T-helper 2 cell treated with Interferon-gamma antibody and Interleukin-4, amounts not matched to agents 5 μg/mL and 100 μg/mL, for 36 hours (primary cell): ENCODE measurements around the gene MESP1.
A peak's percentile ranks its signal among the peaks of the same experiment; 100 is the strongest.
"Not testable (repeated sequence)": the region's sequence is repeated elsewhere in the genome, so short reads cannot be mapped to it uniquely, and the experiment has no call there.

Experiments
- DNase-seq: peaks from one replicate; pipeline ENCODE4 v3.0.0; 2021; ENCODE audit warnings: low spot score
- H3K27ac Mint-ChIP-seq: one replicate; pipeline ENCODE4 v1.8.0; 2021; ENCODE audit warnings: mild to moderate bottlenecking, mixed read lengths
- H3K27me3 Mint-ChIP-seq: one replicate; pipeline ENCODE4 v1.8.0; 2021; ENCODE audit warnings: low read depth, mixed read lengths
- H3K36me3 Mint-ChIP-seq: one replicate; pipeline ENCODE4 v1.8.0; 2021; ENCODE audit warnings: low read depth, mixed read lengths
- H3K4me1 Mint-ChIP-seq: one replicate; pipeline ENCODE4 v1.8.0; 2021; ENCODE audit warnings: low read depth, mixed read lengths
- H3K4me3 Mint-ChIP-seq: one replicate; pipeline ENCODE4 v1.8.0; 2022; ENCODE audit warnings: mild to moderate bottlenecking, moderate library complexity, mixed read lengths
- H3K9me3 Mint-ChIP-seq: one replicate; pipeline ENCODE4 v1.8.0; 2021; ENCODE audit warnings: mixed read lengths

Gene MESP1

DNA sequence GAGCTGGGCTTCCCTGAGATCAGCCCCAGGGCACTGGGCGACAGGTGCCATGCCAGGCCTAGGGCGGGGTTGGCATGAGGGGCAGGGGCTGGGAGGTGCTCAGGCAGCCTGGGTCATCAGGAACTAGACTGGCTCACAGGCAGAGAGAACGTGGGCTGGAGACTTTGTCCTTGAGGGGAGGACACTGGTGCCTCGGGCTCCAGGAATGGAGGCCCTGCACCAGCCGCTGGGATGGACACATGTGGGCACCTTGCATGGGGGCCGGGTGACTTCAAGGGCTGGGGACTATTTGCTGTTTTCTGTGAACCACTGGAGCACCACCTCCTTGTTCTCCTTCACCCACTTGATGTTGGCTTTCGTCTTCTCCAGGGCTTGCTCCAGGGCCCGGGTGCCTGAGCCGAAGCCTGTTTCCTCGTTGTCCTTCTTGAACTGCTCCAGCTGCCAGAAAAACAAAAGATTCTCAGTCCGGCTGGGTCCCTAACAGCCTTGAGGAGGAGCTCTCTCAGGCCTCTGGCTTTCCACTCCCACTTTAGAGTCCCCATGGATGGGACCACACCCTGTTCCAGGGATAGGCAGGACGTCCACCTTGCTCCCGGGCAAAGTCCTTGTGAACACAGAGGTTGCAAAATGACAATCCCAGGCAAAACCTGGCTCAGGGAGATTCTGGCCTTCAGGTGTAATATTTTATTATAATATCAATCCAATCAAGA, 34.2 kb upstream of the MESP1 start:
- Mint-ChIP-seq H3K27ac (no peak overlapping the region), H3K9me3 (peaks cover 8% of the 10 kb centered on the region), H3K4me1 (peaks cover 11% of the 10 kb centered on the region), H3K4me3 (no peak overlapping the region), H3K36me3 (peaks cover 4% of the 10 kb centered on the region), H3K27me3 (no peaks in the 10 kb centered on the region)
- DNase-seq = no peak

GRCh38 chr15:89784686-89784960, 33.6 kb upstream of the MESP1 start:
- Mint-ChIP-seq H3K4me1 (peaks cover 11% of the 10 kb centered on the region), H3K27me3 (no peaks in the 10 kb centered on the region), H3K27ac (no peak overlapping the region), H3K36me3 (peaks cover 4% of the 10 kb centered on the region), H3K9me3 (peaks cover 8% of the 10 kb centered on the region), H3K4me3 (no peak overlapping the region)
- DNase-seq = no peak

- Mint-ChIP-seq H3K27ac (no peak overlapping the region), H3K4me1 (peaks cover 11% of the 10 kb centered on the region), H3K36me3 (peaks cover 4% of the 10 kb centered on the region), H3K27me3 (no peaks in the 10 kb centered on the region), H3K9me3 (peaks cover 8% of the 10 kb centered on the region), H3K4me3 (no peak overlapping the region)
- DNase-seq = no peak
Observed at GRCh38 chr15:89783861-89784685, 33.0 kb upstream of the MESP1 start.

GRCh38 chr15:89783111-89783860, 32.2 kb upstream of the MESP1 start:
- no peak for DNase-seq
- no peak overlapping the region for H3K27ac Mint-ChIP-seq
- no peak overlapping the region for H3K4me3 Mint-ChIP-seq
- peaks cover 4% of the 10 kb centered on the region for H3K36me3 Mint-ChIP-seq
- peaks cover 11% of the 10 kb centered on the region for H3K4me1 Mint-ChIP-seq
- H3K27me3 Mint-ChIP-seq = peaks cover under 1% of the 10 kb centered on the region
- H3K9me3 Mint-ChIP-seq = peaks cover 7% of the 10 kb centered on the region

DNA sequence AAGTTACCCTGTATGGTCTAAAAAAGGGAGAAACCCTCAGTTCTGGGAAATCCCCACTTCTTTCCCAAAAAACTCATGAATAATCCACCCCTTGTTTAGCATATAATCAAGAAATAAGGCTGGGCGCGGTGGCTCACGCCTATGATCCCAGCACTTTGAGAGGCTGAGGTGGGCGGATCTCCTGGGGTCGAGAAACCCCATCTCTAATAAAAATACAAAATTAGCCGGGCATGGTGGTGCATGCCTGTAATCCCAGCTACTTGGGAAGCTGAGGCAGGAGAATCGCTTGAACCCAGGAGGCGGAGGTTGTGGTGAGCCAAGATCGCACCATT, 31.5 kb upstream of the MESP1 start:
- H3K4me3 Mint-ChIP-seq, H3K27ac Mint-ChIP-seq, H3K27me3 Mint-ChIP-seq, DNase-seq, H3K36me3 Mint-ChIP-seq, H3K9me3 Mint-ChIP-seq: not testable (repeated sequence)
- H3K4me1 Mint-ChIP-seq = peaks cover 11% of the 10 kb centered on the region

- H3K27ac Mint-ChIP-seq = no peak overlapping the region
- no peak overlapping the region for H3K4me3 Mint-ChIP-seq
Observed at GRCh38 chr15:89781891-89782618, 31.0 kb upstream of the MESP1 start.

GRCh38 chr15:89781055-89781454, 30.0 kb upstream of the MESP1 start:
- Mint-ChIP-seq H3K36me3 (no peaks in the 10 kb centered on the region), H3K9me3 (no peaks in the 10 kb centered on the region), H3K27ac (no peak overlapping the region), H3K4me3 (no peak overlapping the region), H3K4me1 (peaks cover 11% of the 10 kb centered on the region), H3K27me3 (peaks cover 13% of the 10 kb centered on the region)
- DNase-seq = no peak

More at GRCh38 chr15:89781891-89782618, 31.0 kb upstream of the MESP1 start:
- peaks cover 11% of the 10 kb centered on the region for H3K4me1 Mint-ChIP-seq
- H3K9me3 Mint-ChIP-seq = no peaks in the 10 kb centered on the region
- no peak for DNase-seq
- H3K27me3 Mint-ChIP-seq = peaks cover 12% of the 10 kb centered on the region
- no peaks in the 10 kb centered on the region for H3K36me3 Mint-ChIP-seq

- Mint-ChIP-seq H3K27me3 (peaks cover 13% of the 10 kb centered on the region), H3K36me3 (no peaks in the 10 kb centered on the region), H3K9me3 (no peaks in the 10 kb centered on the region), H3K4me1 (peaks cover 11% of the 10 kb centered on the region), H3K4me3 (no peak overlapping the region), H3K27ac (no peak overlapping the region)
- DNase-seq = no peak
Observed at GRCh38 chr15:89780601-89781000, 29.6 kb upstream of the MESP1 start.

GRCh38 chr15:89778861-89779260, 27.8 kb upstream of the MESP1 start:
- H3K4me1 Mint-ChIP-seq = peaks cover 11% of the 10 kb centered on the region
- H3K27me3 Mint-ChIP-seq = peaks cover 19% of the 10 kb centered on the region
- no peak for DNase-seq
- no peaks in the 10 kb centered on the region for H3K9me3 Mint-ChIP-seq
- no peaks in the 10 kb centered on the region for H3K36me3 Mint-ChIP-seq
- no peak overlapping the region for H3K27ac Mint-ChIP-seq
- no peak overlapping the region for H3K4me3 Mint-ChIP-seq

GRCh38 chr15:89777782-89778380, 26.8 kb upstream of the MESP1 start:
- H3K27ac Mint-ChIP-seq = no peak overlapping the region
- H3K4me3 Mint-ChIP-seq = no peak overlapping the region
- H3K27me3 Mint-ChIP-seq = peaks cover 19% of the 10 kb centered on the region
- no peaks in the 10 kb centered on the region for H3K36me3 Mint-ChIP-seq
- no peak for DNase-seq
- peaks cover 11% of the 10 kb centered on the region for H3K4me1 Mint-ChIP-seq
- H3K9me3 Mint-ChIP-seq = no peaks in the 10 kb centered on the region

- Mint-ChIP-seq H3K27me3 (peaks cover 19% of the 10 kb centered on the region), H3K27ac (no peak overlapping the region), H3K9me3 (no peaks in the 10 kb centered on the region), H3K4me3 (peak overlapping the region; percentile 52), H3K36me3 (no peaks in the 10 kb centered on the region), H3K4me1 (peaks cover 11% of the 10 kb centered on the region)
- no peak for DNase-seq
Observed at GRCh38 chr15:89777073-89777751, 26.2 kb upstream of the MESP1 start.

DNA sequence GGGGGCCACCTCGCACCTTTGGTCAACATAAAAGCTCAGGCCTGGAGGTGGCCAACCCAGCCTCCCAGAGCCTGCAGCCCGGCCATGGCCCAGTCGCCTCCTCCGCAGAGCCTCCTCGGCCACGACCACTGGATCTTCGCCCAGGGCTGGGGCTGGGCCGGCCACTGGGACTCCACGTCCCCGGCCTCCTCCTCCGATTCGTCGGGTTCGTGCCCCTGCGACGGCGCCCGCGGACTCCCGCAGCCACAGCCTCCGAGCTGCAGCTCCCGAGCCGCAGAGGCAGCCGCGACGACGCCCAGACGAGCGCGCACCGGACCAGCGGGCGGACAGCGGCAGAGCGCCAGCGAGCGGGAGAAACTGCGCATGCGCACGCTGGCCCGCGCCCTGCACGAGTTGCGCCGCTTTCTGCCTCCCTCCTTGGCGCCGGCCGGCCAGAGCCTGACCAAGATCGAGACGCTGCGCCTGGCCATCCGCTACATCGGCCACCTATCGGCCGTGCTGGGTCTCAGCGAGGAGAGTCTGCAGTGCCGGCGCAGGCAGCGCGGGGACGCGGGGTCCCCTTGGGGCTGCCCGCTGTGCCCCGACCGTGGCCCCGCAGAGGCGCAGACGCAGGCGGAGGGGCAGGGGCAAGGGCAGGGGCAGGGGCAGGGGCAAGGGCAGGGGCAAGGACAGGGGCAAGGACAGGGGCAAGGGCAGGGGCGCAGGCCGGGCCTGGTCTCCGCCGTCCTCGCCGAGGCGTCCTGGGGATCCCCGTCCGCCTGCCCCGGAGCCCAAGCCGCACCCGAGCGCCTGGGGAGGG, 25.4 kb upstream of the MESP1 start, which contains the start of gene MESP2:
Gene MESP2 (plus strand): TSS at position 59 of the 799 bp plus-strand sequence. CDS start 26 bp downstream, at position 85.
- DNase-seq = peak; percentile 67
- H3K27me3 Mint-ChIP-seq = peaks cover 19% of the 10 kb centered on the region
- peak within 1 kb of the TSS; percentile 62 for H3K4me3 Mint-ChIP-seq
- no peaks in the 10 kb centered on the region for H3K9me3 Mint-ChIP-seq
- H3K27ac Mint-ChIP-seq = no peak within 1 kb of the TSS
- peaks cover 9% of the 10 kb centered on the region for H3K4me1 Mint-ChIP-seq
- no peaks in the 10 kb centered on the region for H3K36me3 Mint-ChIP-seq
